Right atrium auricular region (tissue), 2 donors: Measurements from ENCODE around the gene SLC41A3. TPM values are rescaled to one million over a fixed set of nuclear protein-coding genes. Genes with fewer than 3 reads are reported as not detected.

Experiments
- DNase-seq: peaks from one replicate; pipeline ENCODE4 v3.0.0-alpha.2; 2019; ENCODE audit warnings: low spot score
- H3K27ac ChIP-seq, 2 donors: fragments of 200-600 bp; sonication (generic); 1 replicate in 1 of 2; 2 replicates in 1 of 2; pipeline ENCODE4 v1.5.1; 2016 to 2019
- H3K27me3 ChIP-seq, 2 donors: fragments of 200-600 bp; sonication (generic); one replicate each; pipeline versions ENCODE4 v1.5.1 to v1.6.0; 2017 to 2019
- H3K36me3 ChIP-seq: fragments of 200-600 bp; sonication (generic); one replicate; pipeline ENCODE4 v1.5.1; 2016
- H3K4me1 ChIP-seq, 2 donors: fragments of 200-600 bp; sonication (generic); one replicate each; pipeline versions ENCODE4 v1.5.1 to v1.6.0; 2017 to 2019
- H3K4me3 ChIP-seq, 2 donors: fragments of 200-600 bp; sonication (generic); 1 replicate in 1 of 2; 2 replicates in 1 of 2; pipeline ENCODE4 v1.5.1; 2017 to 2019; ENCODE audit warnings: mild to moderate bottlenecking in 1 of 2, moderate library complexity in 1 of 2
- H3K9me3 ChIP-seq, 2 donors: fragments of 200-600 bp; sonication (generic); one replicate each; pipeline ENCODE4 v1.5.1; 2019
- total RNA-seq, 2 donors: library from RNA; depleted of rRNA; stranded (reverse); fragments of >200 nt; gene quantifications; one replicate each; pipeline ENCODE4 v1.1.0, GENCODE V29; 2016
- TF ChIP-seq, protein P1 (sequence below), 2 donors: fragments of 200-600 bp; sonication (generic); IDR thresholded peaks; one replicate each; pipeline ENCODE4 v1.5.1; 2019; ENCODE audit warnings: antibody characterized with exemption in 2 of 2

Gene SLC41A3
- total RNA-seq, 2 donors from 2014 or later = 34.1 to 39.6 TPM

DNA sequence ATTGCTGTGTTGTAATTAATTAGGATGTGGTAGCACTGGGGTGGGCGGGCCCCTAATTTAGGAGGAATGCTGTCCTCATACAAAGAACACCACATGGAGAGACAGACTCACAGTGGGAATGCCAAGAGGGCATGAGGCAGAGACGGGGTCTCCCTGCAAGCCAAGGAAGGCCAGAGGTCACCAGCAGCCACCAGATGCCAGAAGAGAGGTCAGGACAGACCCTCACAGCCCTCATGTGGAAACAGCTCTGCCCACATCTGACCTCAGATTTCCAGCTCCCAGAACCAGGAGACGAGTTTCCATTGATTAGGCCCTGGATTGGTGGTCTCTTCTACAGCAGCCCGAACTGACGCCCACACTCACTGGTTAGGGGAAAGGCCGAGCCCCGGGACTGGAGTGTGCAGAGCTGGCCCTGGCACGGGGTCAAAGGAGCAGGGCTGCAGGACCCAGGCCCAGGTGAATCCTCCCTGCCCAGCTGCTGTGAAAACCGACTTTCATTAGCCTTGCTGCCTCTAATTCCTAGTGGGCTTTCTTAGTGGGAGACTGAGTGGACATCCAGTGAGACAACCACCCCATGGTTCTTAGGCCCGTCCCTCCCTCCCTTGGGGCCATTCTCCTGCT lies 43.0 kb upstream of the SLC41A3 start:
- H3K27ac ChIP-seq = no peak overlapping the region
- no peak for DNase-seq
- TF ChIP-seq, protein P1, sequence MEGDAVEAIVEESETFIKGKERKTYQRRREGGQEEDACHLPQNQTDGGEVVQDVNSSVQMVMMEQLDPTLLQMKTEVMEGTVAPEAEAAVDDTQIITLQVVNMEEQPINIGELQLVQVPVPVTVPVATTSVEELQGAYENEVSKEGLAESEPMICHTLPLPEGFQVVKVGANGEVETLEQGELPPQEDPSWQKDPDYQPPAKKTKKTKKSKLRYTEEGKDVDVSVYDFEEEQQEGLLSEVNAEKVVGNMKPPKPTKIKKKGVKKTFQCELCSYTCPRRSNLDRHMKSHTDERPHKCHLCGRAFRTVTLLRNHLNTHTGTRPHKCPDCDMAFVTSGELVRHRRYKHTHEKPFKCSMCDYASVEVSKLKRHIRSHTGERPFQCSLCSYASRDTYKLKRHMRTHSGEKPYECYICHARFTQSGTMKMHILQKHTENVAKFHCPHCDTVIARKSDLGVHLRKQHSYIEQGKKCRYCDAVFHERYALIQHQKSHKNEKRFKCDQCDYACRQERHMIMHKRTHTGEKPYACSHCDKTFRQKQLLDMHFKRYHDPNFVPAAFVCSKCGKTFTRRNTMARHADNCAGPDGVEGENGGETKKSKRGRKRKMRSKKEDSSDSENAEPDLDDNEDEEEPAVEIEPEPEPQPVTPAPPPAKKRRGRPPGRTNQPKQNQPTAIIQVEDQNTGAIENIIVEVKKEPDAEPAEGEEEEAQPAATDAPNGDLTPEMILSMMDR (IDR thresholded peaks at IDR 0.05) = no peak
- H3K4me1 ChIP-seq = no peaks in the 10 kb centered on the region
- no peaks in the 10 kb centered on the region for H3K36me3 ChIP-seq
- H3K4me3 ChIP-seq = no peak overlapping the region
- H3K27me3 ChIP-seq = no peaks in the 10 kb centered on the region
- no peaks in the 10 kb centered on the region for H3K9me3 ChIP-seq

DNA sequence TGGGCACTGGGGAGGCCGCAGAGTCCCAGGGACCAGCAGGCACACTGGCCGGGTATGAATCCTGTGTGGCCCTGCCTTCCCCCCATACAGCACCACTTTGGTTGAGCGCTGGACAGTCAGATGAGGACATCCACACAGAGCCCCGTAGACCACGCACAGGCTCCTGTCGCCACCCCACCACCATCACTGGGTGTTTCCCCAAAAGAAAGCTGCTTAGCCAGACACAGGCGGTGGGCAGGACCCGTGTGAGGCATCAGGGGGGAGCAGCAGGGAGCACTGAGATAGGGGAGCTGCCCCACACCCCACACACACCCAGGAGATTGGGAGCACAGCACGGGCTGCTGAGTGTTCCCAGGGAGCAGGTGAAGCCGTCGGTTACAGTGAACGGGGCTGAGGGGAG lies 42.4 kb upstream of the SLC41A3 start:
- Histone ChIP-seq H3K9me3 (no peaks in the 10 kb centered on the region), H3K4me3 (no peak overlapping the region), H3K4me1 (no peaks in the 10 kb centered on the region), H3K36me3 (no peaks in the 10 kb centered on the region), H3K27me3 (no peaks in the 10 kb centered on the region), H3K27ac (no peak overlapping the region)
- no peak for DNase-seq
- TF ChIP-seq, protein P1 (IDR thresholded peaks at IDR 0.05) = no peak

DNA sequence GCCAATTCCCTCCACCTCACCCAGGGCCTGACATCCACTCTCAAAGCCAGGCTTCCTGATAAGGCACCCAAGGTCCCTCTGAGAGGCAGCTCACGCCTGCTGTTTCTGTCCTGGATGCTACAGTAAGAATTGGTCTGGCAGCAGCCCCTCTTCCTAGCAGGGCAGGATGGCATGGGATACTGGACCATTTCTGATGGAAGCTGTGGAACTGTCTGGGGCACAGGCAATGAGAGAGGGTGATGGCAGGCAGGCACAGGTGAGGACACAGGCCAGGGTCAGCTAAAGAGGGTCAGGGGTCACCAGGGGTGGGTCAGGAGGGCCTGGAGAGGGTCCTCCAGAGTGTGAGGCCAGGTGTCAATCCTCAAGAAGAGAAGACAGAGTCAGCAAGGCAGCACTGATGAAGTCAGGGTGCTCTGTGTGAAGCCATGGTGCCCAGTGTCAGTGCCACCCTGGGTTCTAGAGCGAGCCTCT lies 41.9 kb upstream of the SLC41A3 start:
- H3K27me3 ChIP-seq = no peaks in the 10 kb centered on the region
- H3K4me1 ChIP-seq = no peaks in the 10 kb centered on the region
- H3K4me3 ChIP-seq = no peak overlapping the region
- DNase-seq = no peak
- no peaks in the 10 kb centered on the region for H3K9me3 ChIP-seq
- TF ChIP-seq, protein P1 (IDR thresholded peaks at IDR 0.05) = no peak
- no peaks in the 10 kb centered on the region for H3K36me3 ChIP-seq
- no peak overlapping the region for H3K27ac ChIP-seq

DNA sequence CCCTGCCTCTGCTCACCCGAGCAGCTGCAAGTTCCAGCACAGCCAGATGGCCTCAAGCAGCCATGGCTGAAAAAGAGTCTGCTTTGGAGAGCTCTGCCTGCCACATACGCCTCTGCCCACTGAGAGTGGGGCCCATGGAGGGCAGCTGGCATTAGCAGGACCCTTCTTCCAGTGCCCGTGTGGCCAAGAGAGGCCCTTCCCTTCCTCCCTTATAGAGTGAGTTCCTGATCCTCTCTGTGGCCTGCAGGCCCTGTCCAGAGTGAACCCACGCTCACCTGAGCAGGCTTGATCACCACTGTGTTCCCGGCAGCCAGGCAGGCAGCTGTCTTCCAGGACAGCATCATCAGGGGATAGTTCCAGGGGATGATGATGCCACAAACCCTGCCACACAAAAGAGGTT lies 41.4 kb upstream of the SLC41A3 start:
- no peaks in the 10 kb centered on the region for H3K36me3 ChIP-seq
- DNase-seq = no peak
- no peaks in the 10 kb centered on the region for H3K4me1 ChIP-seq
- H3K9me3 ChIP-seq = no peaks in the 10 kb centered on the region
- no peak overlapping the region for H3K4me3 ChIP-seq
- TF ChIP-seq, protein P1 (IDR thresholded peaks at IDR 0.05) = no peak
- no peaks in the 10 kb centered on the region for H3K27me3 ChIP-seq
- H3K27ac ChIP-seq = no peak overlapping the region

DNA sequence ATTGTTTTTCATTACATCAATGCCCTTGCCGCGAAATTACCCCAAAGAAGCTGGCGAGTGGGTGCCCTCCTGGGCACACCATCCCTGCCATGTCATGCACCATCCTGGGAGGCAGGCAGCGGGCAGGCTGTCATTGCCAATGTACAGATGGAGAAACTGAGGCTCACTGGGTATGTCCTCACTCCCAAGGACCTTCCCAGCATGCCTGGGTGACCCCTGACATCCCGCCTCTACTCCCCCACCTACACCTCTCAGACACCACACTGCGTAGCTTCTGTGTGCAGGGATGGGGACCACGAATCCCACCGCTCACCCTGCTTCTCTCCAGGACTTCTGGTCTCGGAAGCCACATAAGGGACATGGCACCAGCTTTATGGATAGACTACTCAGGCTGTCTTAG lies 41.0 kb upstream of the SLC41A3 start:
- H3K36me3 ChIP-seq = no peaks in the 10 kb centered on the region
- H3K4me3 ChIP-seq = no peak overlapping the region
- TF ChIP-seq, protein P1 (IDR thresholded peaks at IDR 0.05) = no peak
- no peaks in the 10 kb centered on the region for H3K27me3 ChIP-seq
- no peak overlapping the region for H3K27ac ChIP-seq
- no peaks in the 10 kb centered on the region for H3K9me3 ChIP-seq
- no peak for DNase-seq
- no peaks in the 10 kb centered on the region for H3K4me1 ChIP-seq
